Measurements from ENCODE around the gene TXNL1.

TXNL1 gene

GRCh38 chr18:56565551-56566345, 72.6 kb downstream of the TXNL1 start:
- no peak for DNase-seq

- DNase-seq = no peak
These were observed 73.3 kb downstream of the TXNL1 start for GRCh38 chr18:56565046-56565445.

- no peak for DNase-seq
These were observed 74.8 kb downstream of the TXNL1 start for GRCh38 chr18:56563568-56563967.

- DNase-seq = no peak
These were observed 75.9 kb downstream of the TXNL1 start for GRCh38 chr18:56562479-56562878.

- DNase-seq = no peak
These were observed 77.4 kb downstream of the TXNL1 start for GRCh38 chr18:56560992-56561391.

- no peak for DNase-seq
These were observed 79.3 kb downstream of the TXNL1 start for GRCh38 chr18:56559044-56559443.

- DNase-seq = no peak
These were observed 81.5 kb downstream of the TXNL1 start for GRCh38 chr18:56556907-56557306.

- no peak for DNase-seq
These were observed 88.3 kb downstream of the TXNL1 start for GRCh38 chr18:56550121-56550520.
